ES-I3 (cell line): ENCODE data around the gene ABCC6.
"Not testable (repeated sequence)": the region's sequence is repeated elsewhere in the genome, so short reads cannot be mapped to it uniquely, and the experiment has no call there.

Source experiments
- H3K36me3 ChIP-seq: 2 replicates; pipeline ENCODE4 v1.6.1; 2013; ENCODE audit warnings: mild to moderate bottlenecking, low read length, control low read depth, moderate library complexity; ENCODE audit not compliant: insufficient read depth
- H3K4me1 ChIP-seq: 2 replicates; pipeline ENCODE4 v1.6.1; 2013; ENCODE audit warnings: mild to moderate bottlenecking, control low read depth, low read length; ENCODE audit not compliant: insufficient read depth
- H3K9ac ChIP-seq: 2 replicates; pipeline ENCODE4 v1.6.1; 2013; ENCODE audit warnings: low read depth, mild to moderate bottlenecking, low read length, moderate library complexity
- H3K9me3 ChIP-seq: 2 replicates; pipeline ENCODE4 v1.6.1; 2013; ENCODE audit warnings: mild to moderate bottlenecking, low read length, moderate library complexity; ENCODE audit not compliant: control insufficient read depth, insufficient read depth

ABCC6 gene

DNA sequence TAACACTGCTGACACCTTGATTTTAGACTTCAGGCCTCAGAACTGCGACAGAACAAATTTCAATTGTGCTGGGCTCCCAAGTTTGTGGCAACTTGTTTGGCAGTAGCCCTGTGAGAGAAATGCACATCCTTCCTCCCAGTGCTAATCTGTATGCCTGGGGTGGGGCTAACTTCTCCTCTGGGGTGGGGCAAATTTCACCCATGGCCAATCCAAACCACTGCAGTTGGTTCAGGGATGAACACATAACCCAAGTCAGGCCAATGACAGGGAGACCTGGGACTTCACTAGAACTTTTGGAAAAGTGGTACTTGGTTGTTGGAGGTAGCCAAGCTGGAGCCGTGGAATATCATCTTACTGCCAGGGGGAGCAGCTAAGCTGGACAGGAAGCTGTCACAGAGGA lies 56.3 kb downstream of the ABCC6 start:
- Histone ChIP-seq H3K9me3 (no peaks in the 10 kb centered on the region), H3K4me1 (no peaks in the 10 kb centered on the region), H3K9ac (no peak overlapping the region), H3K36me3 (no peaks in the 10 kb centered on the region)

DNA sequence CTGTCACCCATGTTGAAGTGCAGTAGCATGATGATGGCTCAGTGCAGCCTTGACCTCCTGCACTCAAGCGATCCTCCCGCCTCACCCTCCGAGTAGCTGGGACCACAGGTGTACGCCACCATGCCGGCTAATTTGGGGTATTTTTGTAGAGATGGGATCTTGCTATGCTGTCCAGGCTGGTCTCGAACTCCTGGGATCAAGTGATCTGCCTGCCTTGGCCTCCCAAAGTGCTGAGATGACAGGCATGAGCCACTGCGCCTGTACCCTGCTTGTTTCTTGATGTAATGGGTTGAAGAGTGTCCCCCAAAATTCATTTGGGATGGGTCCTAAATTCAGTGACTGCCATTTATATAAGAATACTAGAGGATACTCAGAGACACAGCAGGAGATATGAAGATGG lies 57.2 kb downstream of the ABCC6 start:
- Histone ChIP-seq H3K36me3 (no peaks in the 10 kb centered on the region), H3K9me3 (no peaks in the 10 kb centered on the region), H3K4me1 (no peaks in the 10 kb centered on the region), H3K9ac (no peak overlapping the region)

DNA sequence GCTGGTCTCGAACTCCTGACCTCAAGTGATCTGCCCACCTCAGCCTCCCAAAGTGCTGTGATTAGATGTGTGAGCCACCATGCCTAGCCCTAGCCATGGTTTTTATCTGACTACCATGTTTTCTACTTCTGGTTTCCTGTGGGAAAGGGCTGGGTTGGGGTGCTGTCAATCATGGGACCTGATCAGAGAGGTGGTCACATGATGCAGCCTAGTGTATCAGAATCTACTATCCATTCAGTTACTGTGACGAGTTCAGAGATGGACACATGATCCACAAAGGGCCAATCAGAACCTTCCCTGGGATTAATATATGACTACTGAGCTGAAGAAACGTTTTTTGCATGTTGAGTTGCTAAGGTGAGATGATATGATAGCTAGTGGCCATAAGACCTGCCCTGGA lies 59.1 kb downstream of the ABCC6 start:
- no peaks in the 10 kb centered on the region for H3K4me1 ChIP-seq
- H3K36me3 ChIP-seq: no peaks in the 10 kb centered on the region
- H3K9ac ChIP-seq: no peak overlapping the region
- peaks cover 5% of the 10 kb centered on the region; the same call in 1 of the 2 replicates for H3K9me3 ChIP-seq

GRCh38 chr16:16163571-16163970 lies 59.7 kb downstream of the ABCC6 start:
- Histone ChIP-seq H3K4me1 (no peaks in the 10 kb centered on the region), H3K36me3 (no peaks in the 10 kb centered on the region), H3K9me3 (peaks cover 8% of the 10 kb centered on the region), H3K9ac (no peak overlapping the region)

- Histone ChIP-seq H3K4me1 (no peaks in the 10 kb centered on the region), H3K9ac (no peak overlapping the region), H3K9me3 (peaks cover 12% of the 10 kb centered on the region), H3K36me3 (no peaks in the 10 kb centered on the region)
Measured at GRCh38 chr16:16163109-16163508, 60.2 kb downstream of the ABCC6 start.

- Histone ChIP-seq H3K9me3 (peaks cover 15% of the 10 kb centered on the region), H3K36me3 (no peaks in the 10 kb centered on the region), H3K9ac (no peak overlapping the region), H3K4me1 (no peaks in the 10 kb centered on the region)
Measured at GRCh38 chr16:16162591-16162990, 60.7 kb downstream of the ABCC6 start.

DNA sequence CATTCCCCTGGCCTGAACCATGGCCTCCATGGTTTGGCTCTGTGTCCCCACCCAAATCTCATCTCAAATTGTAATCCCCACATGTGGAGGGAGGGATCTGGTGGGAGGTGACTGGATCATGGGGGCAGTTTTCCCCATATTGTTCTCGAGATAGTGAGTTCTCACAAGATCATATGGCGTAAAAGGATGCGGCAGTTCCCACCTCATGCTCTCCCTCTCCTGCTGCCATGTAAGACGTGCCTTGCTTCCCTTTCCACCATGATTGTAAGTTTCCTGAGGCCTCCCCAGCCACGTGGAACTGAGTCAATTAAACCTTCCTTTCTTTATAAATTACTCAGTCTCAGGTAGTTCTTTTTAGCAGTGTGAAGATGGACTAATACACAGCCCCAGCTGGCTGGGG lies 61.5 kb downstream of the ABCC6 start:
- H3K9me3 ChIP-seq: peaks cover 18% of the 10 kb centered on the region
- not testable (repeated sequence) for H3K36me3 ChIP-seq, H3K4me1 ChIP-seq, H3K9ac ChIP-seq

GRCh38 chr16:16161319-16161718 lies 62.0 kb downstream of the ABCC6 start:
- no peak overlapping the region for H3K9ac ChIP-seq
- H3K36me3 ChIP-seq: no peaks in the 10 kb centered on the region
- H3K9me3 ChIP-seq: peaks cover 18% of the 10 kb centered on the region
- H3K4me1 ChIP-seq: no peaks in the 10 kb centered on the region

GRCh38 chr16:16159662-16160061 lies 63.6 kb downstream of the ABCC6 start:
- no peaks in the 10 kb centered on the region for H3K36me3 ChIP-seq
- H3K4me1 ChIP-seq: no peaks in the 10 kb centered on the region

DNA sequence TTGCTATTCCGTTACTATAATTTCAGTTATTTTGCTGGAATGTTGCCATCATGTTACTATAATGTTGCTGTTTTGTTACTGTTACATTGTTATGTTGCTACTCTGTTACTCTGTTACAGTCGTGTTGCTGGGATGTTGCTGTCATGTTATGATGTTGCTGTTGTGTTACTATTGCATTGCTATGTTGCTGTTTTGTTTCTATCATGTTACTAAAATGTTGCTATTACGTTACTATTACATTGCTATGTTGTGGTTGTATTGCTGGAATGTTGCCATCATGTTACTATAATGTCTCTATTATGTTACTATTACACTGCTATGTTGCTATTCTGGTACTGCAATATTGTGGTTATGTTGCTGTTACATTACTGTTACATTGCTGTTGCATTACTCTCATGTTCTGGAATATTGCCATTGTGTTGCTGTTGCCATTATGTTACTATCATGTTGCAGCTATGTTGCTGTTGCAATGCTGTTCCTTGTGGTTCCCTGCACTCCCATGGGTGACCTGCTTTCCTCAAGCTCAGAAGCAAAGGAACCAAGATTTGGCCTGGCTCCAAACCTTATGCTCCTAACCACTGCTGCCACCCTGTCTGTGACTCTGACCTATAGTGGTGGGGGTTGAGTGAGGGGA lies 64.4 kb downstream of the ABCC6 start:
- H3K4me1 ChIP-seq: no peaks in the 10 kb centered on the region
- peaks cover 18% of the 10 kb centered on the region for H3K9me3 ChIP-seq
- no peak overlapping the region for H3K9ac ChIP-seq

More at GRCh38 chr16:16159662-16160061, 63.6 kb downstream of the ABCC6 start:
- Histone ChIP-seq H3K9me3 (peaks cover 18% of the 10 kb centered on the region), H3K9ac (no peak overlapping the region)

DNA sequence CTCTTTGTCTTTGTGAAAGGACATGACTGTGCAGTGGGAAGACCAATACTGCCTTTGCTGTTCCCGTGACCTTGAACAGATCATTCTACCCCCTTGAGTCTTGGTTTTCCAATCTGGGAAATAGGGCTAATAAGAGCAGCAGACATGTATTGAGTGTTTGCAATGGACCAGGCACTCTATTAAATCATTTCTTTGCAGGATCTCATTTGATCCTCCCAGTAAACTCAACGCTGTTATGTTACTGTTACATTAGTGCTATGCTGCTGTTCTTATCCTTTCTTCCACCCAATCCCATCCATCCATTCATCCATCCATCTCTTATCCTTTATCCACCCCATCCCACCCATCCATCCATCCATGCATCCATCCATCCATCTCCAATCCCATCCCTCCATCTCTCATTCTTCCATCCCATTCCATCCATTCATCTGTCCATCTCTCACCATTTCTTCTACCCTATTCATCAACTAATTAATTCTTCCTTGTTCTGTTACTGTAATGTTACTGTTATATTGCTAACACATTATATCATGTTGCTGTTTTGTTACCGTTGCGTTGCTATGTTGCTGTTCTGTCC lies 65.1 kb downstream of the ABCC6 start:
- H3K4me1 ChIP-seq: no peaks in the 10 kb centered on the region
- H3K9ac ChIP-seq: no peak overlapping the region
- peaks cover 18% of the 10 kb centered on the region for H3K9me3 ChIP-seq
- H3K36me3 ChIP-seq: no peaks in the 10 kb centered on the region

More for the DNA sequence above, 64.4 kb downstream of the ABCC6 start:
- H3K36me3 ChIP-seq: no peaks in the 10 kb centered on the region

GRCh38 chr16:16157166-16157565 lies 66.1 kb downstream of the ABCC6 start:
- Histone ChIP-seq H3K36me3 (no peaks in the 10 kb centered on the region), H3K9ac (no peak overlapping the region), H3K9me3 (peaks cover 18% of the 10 kb centered on the region), H3K4me1 (no peaks in the 10 kb centered on the region)

GRCh38 chr16:16155234-16155633 lies 68.1 kb downstream of the ABCC6 start:
- Histone ChIP-seq H3K9ac (no peak overlapping the region), H3K9me3 (peaks cover 18% of the 10 kb centered on the region), H3K36me3 (no peaks in the 10 kb centered on the region), H3K4me1 (no peaks in the 10 kb centered on the region)

DNA sequence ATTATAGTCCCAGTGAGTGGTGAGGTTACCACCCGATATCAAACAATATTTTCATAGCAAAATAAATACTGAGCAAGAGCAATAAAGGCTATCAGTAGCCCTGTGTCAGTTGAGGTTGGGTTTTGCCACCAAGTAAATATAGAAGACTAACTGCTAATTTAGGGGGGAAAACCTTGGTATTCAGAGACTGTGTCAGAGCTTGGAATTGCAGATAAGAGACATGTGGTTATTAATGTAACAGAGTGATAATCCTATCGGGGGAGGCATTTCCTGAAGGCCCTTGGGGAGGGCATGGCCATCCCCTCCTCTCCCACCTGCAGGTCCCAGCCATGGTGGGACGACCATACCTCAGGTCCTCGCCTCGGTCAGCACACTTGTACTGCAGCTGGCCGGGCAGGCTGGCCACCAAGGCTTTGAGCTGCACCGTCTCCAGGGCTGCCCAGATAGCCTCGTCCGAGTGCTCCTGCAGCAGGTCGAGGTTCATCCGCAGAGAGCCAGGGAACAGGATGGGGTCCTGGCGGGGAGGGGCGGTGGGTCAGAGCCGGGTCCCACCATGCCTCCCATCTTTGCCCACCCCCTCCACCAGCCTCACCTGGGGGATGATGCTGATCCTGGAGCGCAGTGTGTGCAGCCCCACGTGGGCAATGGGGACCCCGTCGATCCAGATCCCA lies 68.9 kb downstream of the ABCC6 start:
- H3K36me3 ChIP-seq: no peaks in the 10 kb centered on the region
- no peaks in the 10 kb centered on the region for H3K4me1 ChIP-seq
- H3K9ac ChIP-seq: no peak overlapping the region
- peaks cover 13% of the 10 kb centered on the region for H3K9me3 ChIP-seq

GRCh38 chr16:16153000-16153399 lies 70.3 kb downstream of the ABCC6 start:
- H3K9me3 ChIP-seq, H3K36me3 ChIP-seq, H3K4me1 ChIP-seq, H3K9ac ChIP-seq: not testable (repeated sequence)
